HG03108 (cell line): ENCODE measurements around the gene C1QL1.

ENCODE experiments used
- ATAC-seq: cut with Tn5 transposase; IDR thresholded peaks from one replicate; pipeline ENCODE4 v1.9.1; 2021; ENCODE audit warnings: moderate library complexity; ENCODE audit not compliant: unreplicated experiment

Gene C1QL1

DNA sequence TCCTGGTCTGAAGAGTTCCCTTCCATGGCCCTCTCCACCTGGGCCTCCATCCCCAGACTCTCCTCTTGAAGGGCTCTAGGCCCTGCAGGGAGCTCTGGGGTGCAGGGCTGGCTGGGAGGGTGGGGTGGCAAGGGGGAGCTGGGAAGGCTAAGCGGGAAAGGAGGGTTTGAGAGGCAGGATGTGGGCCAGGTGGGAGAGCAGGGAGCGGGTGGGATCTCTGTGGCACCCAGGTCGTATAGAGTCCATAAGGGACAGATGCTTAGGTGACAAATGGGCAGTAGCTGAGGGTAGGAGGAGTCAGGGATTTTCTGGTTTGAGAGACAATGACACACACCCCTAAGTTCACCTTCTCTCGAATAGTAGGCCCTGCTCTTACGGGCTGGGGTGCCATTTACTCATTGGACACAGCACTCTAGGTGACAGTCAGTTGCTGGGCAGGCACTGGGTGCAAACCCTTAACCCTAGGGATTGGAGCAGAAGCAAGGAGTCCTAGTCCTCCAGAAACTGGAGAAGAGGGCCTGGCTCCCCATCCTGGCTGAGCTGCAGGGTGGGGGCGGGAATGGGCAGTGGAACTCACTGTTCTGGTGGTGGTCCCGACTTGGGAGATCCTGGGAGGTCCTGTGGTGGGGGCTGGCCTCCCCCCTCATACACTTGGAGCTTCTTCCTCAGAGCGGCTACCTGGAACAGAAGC is 35.9 kb downstream of the C1QL1 start:
- no peak for ATAC-seq

DNA sequence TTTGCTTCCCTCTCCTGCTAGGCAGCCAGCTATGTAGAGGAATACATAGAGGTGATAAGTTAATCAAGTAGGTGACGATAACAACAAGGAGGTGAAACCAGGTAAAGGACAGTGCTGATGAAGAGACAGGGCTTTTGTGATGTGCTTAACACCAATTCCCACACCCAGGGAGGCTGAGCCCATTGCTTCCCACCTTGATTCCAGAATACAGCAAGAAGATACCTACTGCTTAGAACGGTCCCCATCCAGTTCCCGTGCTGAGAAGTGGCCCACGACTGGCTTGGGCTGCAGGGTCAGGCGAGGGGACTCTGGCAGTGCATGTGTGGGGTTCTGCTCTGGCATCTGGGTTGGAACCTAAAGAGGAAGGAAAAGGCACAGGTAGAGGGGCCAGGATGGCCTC is 36.7 kb downstream of the C1QL1 start:
- ATAC-seq = no peak

DNA sequence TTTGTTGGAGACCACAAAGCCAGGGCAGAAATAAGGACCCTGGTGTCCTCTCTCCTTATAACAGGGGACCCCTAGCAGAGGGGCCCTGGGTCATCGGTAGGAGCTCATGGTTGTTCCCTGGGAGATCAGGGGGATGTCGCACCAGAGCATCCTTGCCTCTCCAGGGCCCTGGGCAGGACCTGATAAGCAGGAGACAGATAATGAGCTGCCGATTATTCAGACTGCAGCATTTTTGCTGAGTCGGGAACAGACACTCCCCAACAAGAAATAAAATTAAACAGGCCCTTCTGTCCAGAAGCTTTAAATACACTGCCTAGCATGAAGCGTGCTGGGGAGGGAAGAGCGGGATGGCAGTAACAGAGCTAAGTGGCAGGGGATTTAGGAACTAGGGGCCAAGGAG is 37.4 kb downstream of the C1QL1 start:
- no peak for ATAC-seq

DNA sequence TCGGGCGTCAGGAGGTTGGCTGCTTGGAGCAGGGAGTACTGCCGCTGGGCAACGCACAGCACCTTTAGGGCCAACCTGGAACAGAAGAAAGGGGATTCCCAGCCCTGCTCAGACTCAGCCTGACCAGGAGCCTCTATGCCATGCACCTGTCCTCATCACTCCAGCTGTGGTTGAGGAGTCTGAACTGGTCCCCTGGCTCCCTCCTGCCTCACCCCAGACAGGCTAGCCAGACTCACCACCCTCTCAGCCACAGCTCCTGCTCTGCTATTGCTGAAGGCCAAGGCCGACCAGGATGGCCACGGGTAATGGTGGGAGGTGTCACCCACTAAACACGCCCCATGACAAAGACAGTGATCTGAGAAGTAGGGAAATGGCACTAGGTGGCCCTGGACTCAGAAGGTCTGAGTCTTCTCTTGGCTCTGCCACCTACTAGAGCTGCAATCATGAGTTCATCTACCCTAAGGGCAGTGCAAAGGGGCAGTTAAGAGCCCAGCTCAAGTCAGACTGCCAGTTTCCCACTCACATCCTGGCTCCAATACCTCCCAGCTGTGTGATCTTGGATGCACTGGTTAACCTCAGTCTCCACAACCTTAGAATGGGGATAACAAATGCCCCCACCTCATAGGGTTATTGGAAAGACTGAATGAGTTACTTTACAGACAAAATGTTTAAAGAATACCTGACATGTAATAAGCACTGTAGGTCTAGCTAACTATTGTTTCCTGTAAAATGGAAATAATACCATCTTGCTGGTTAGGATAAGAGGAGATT is 39.0 kb downstream of the C1QL1 start:
- ATAC-seq = no peak

DNA sequence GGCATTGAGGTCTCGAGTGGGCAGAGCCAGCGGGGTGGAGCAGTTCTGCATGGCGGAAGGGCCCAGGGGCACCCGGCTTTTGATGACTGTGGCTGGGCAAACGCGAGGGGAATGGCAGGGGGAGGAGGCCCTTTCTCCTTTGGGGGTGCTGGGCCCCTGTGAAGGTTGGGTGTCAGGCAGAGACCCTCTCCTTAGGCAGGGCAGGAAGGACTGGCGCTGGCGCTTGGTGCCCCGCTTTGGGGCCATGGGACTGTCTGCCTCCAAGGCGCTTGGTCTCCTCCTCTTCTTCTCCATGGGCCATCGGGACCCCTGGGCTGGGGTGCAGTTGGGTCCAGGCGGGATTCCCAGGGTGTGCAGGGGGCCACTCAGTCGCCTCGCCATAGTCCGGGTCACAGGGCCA is 40.0 kb downstream of the C1QL1 start:
- no peak for ATAC-seq

DNA sequence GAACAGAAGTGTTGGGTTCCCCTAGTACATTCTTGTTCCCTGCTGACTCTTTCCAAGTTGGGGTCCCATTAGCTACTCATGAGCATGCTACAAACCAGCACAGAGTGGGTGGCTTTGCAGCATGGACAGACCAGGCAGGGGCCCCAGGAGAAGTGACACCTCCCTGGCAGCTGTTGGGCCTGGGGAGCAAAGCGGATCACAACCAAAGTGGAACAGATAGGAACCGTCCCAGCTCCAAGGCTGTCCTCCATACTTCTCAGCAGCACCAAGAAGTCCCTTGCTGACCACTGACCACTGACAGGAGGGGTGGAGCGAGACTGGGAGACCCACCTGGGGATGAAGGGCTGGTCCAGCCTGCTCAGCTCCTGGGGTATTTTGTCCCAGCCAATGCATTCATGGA is 40.4 kb downstream of the C1QL1 start:
- no peak for ATAC-seq

DNA sequence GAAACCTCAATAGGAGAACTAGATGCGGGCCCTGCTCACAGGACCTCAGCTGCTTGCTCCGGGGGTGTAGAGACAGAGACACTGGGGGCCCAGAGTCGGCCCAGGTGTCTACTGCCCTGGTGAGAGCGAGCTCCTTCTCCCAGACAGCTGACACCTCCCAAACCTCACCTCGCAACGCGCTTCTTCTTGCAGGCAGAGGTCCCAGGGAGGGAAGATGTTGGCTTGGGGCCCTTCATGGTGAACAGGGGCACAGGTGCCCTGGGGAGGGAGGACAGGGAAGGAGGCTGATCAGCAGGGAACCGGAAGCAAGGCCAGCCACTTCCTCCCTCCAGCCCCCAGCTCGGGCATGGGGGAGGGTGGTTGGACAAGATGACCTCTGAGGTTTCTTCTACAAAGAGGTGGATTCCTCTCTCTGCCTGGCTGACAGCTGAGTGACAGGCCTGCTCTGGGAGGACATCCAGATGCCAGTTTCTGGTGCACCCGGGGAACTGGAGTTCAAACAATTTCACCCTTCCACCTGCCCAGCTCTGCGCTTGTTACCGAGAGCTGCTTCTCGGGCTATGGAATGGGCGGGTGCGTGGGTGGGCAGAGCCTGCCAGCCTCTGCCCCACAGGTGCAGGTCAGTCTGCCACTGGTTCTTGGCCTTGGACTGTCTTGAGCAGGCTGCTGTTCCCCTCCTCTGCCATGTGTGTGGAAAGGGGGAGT is 41.1 kb downstream of the C1QL1 start:
- no peak for ATAC-seq

DNA sequence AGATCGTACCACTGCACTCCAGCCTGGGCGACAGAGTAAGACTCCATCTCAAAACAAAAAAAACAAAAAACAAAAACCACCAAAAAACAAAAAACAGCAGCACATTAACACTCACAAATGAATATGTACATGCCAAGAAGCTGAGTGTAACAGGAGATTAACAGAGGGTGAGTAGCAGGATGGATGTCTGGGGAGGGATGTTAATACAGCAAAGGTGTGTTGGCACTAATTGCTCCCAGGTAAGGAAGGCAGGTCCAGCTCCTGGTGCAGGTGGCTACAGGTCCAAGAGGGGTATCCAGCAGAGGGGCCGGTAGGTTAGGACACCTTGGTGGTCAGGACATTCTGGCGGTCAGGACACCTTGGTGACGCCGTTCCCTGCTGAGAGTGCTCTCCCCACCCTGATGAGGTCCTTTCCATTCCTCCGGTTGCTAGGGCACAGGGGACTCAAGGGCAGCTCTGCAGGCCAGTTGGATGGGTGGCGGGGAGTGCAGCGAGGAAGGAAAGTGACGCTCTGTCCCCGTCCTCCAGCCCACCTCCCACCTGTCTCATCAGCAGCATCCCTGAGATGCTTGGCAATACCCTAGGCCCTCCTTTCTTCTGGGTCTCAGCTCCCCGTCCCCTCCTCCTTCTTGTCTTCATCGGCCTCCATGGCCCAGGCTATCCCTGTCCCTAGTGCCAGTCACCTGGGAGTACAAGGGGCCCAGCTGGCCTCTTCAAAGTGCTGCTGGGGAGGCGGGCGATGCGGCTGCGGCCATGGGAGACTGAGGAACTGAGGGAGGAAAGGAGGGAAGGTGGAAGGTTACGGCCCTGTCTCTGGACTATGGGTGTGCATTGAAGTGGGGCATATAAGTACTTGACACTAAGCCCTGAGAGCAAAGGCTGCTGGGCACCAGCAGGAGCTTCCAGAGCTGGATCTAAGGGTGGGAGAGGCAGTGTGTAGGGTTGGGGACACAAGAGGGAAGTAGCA is 42.1 kb downstream of the C1QL1 start:
- no peak for ATAC-seq

DNA sequence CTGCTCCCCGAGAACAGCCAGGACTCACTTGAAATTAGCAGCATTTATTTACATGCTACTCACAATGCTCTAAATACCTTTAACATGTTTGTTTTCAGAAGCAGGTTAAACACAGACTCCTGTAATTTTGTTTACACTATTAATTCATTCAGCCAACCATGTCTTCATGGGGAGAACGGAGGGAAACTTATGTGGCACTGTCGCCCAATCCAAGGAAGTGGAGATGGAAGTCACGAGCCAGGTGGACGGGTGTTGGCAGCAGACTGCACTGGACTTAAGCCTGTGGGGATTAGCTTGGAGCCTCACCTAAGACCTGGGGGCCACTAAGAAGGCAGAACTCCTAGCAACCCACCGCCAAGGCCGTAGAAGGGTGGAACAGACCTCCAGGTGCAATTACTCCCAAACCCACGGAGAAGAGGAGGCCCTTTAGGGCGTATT is 44.0 kb downstream of the C1QL1 start:
- ATAC-seq = no peak

DNA sequence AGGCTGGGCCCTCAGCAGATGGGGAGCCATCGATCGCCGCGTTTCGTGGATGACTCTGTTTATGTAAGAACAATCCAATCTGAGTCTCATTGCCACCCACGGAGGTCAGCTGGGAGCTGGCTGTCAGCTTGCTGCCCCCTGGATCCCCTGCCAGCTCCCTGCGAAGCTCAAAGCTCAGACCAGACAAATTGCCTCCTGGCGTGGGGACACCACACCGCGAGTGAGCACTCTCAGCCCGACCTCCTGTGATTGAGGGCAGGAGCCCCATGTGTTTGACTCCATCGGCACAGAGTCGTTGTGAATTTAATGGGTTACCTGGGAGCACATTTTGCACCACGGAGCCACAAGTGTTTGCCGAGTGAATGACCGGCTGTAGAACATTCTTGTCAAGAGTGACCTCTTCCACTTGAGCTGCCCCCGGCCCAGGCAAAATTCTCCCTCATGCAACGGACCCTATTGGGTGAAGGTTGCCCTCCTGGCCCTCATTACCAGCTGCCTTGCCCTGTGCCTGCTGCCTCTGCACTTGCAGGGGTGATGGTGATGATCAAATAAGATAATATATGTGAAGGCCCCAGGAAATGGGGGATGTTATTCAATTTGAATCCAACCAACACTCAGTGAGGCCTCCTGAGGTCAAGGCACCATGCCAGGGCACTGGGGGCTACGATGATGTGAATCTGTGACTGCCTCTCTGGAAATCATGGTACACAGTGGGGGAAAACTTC is 45.2 kb downstream of the C1QL1 start:
- no peak for ATAC-seq

DNA sequence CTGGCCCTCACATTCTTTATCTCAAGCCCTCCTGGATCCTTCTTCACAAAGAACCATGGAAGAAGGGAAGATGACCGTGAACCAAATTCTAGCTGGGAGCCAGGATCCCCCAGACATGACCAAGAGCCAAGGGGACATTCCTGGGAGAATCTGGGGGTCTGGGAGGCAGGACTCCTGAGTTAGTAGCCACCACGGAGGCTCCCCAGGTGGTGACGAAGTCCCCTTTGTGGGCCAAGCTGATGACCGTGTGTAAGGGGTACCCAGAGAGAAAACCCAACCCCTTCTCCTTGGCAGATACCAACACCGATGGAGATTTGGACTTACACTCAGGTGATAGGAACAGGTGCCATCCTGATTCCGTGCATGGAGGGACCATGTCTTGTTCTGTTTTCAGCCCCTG is 46.0 kb downstream of the C1QL1 start:
- no peak for ATAC-seq

DNA sequence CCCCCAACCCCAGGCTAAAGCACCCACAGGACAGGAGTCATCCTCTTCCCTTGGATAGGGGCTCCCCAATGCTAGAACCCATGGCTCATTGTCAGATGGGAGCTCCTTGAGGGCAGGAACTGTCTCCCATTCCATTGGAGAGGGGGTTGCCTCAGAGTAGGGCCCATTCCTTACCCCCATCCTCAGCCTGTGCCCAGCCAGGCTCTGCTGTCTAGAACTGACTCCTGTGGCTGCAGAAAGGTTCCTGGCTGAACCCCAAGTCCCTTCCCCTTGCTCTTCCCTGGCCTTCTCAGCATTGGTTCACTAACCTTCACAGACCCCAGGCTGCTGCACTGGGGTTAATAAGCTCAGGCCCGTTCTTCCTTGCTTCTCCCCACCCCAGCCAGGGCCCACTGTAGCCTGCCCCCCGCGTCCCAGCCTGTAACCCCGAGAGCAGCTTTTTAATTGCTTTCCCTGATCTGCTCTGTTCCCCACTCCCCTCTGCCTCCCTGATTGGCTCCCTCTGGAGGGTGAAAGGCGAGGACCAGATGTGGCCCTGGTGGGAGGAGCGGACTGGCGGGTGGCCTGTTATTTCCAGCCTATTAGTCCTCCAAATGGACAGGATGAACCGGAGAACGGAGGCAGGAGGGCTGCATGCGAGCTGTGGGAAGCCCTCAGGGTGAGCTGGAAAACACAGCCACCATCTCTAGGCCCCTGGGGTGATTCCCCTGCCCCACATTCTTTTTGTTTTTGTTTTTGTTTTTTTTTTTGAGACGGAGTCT is 46.8 kb downstream of the C1QL1 start:
- no peak for ATAC-seq

DNA sequence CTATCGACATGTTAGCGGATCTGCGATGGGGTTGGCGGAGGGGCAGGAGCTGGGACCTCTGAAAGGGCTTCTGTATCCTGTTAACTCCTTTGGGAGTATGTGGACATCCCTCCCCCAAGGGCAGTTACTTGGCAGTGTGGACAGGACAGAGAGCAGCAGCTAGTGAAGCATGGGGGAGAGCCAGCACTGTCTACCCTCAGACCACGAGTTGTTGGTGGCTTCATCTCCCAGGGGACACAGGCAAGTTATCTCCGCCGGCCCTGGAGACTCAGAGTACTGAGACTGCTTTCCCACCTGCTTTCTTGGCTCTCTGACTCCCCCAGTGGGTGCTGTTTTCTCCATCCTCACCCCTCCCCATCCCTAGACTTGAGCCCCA is 47.5 kb downstream of the C1QL1 start:
- ATAC-seq = no peak

DNA sequence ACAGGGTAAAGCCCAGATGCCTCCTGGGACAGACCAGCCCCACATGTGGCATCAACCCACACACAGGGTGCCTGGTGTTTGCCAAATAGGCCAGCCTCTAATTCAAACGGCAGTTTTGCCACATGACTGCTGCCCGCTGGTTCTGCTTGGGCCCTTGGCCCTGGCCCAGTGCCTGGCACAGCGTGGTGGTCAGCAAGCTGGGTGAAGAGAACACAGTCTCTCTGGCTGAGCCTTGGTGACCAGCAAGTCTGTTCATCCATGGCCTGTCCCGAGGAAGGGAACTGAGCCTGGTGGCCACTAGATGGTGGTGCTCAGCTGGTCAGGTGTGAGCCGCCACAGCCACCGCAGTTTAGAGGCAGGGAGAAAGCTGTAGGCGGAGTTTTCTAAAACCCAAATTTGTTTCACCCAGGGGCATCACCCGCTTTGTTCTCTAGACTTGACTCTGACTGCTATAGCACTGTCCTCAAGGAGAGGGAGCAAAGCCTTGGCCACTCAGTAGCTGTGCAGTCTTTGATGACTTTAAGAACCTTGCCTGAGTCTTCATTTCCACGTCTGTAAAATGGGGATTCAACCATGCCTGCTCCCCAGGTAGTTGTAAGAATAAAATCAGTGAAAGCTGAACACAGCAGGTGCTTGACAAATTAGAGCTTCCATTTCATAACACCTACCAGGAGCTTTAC is 48.1 kb downstream of the C1QL1 start:
- peak; percentile 75 for ATAC-seq

DNA sequence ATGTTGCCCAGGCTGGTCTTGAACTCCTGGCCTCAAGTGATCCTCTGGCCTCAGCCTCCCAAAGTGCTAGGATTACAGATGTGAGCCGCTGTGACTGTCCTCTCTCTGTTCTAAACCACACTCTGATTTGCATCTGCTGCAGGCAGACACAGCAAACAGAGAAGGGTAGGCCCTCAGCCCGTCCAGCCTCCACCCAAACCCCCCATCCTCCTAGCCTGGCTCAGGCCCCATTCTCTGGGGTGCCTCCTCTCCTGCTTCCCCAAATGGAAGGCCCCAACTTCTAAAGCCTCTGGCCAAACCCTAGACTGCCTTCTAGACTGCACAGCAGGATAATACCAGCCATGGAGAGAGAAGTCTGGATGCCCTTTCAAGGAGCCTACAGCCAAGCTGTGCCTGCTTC is 48.7 kb downstream of the C1QL1 start:
- ATAC-seq = no peak

DNA sequence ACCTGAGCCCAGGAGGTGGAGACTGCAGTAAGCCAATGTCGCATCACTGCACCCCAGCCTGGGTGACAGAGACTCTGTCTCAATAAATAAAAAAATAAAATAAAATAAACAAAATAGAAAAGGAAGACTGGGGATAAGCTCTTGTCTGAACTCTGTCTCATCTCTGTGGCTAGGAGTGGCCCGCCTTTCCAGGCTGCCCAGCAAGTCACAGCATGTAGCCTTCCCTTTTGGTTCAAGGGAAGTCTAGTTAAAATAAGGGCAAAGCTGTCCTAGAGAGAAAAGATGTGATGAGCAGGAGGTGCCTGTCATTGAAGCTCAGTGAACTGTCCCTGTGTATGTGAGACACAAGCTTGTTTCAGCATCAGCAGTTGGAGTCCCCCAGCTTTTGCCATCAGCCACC is 50.1 kb downstream of the C1QL1 start:
- ATAC-seq = no peak

DNA sequence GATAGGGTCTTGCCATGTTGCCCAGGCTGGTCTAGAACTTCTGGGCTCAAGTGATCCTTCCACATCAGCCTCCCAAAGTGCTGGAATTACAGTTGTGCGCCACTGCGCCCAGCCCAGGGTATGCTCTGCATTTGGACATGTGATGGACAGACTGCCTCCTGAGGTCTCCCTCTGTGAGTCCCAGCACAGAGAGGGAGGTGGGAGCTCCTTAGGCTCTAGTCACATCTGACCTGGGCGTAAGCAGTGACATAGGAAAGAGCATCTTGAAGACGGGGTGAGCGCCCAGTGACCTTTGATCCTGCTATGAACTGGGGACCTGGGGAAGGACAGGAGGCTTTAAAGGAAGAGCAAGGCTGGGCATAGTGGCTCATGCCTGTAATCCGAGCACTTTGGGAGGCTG is 50.6 kb downstream of the C1QL1 start:
- ATAC-seq = no peak

DNA sequence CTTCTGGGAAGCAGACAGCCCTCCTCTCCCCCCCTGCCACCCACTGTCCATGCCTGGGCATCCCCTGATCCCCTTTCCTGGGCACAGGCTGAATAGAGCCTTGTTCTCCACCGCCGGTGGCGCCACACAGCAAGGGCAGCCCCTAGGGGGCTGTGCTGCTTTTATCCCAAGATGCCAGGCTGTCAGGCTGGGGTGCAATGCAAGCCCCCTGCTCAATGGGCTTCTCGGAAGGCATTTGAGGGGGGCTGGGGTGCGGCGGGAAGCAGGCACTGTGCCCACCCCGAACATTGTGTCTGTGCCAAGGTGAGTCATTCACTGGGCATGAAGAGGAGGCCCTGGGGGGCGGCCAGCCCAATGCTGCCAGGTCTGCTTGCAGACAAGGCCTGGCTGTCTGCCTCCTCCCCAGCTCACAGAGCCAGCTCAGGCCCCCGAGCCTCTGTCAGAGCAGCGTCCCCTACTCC is 51.3 kb downstream of the C1QL1 start:
- no peak for ATAC-seq
